Muscle layer of colon (tissue), 2 donors: Measurements from ENCODE around the gene RPAP3.

Experiments used
- H3K27ac ChIP-seq: one replicate; pipeline ENCODE4 v1.7.0; 2013; ENCODE audit warnings: low read depth, mild to moderate bottlenecking, low read length, moderate library complexity
- H3K27me3 ChIP-seq, 2 donors: one replicate each; pipeline ENCODE4 v1.7.0; 2013; ENCODE audit warnings: low read length in 2 of 2, mild to moderate bottlenecking in 2 of 2; ENCODE audit not compliant: insufficient read depth in 2 of 2, control insufficient read depth in 1 of 2
- H3K36me3 ChIP-seq: one replicate; pipeline ENCODE4 v1.7.0; 2013; ENCODE audit warnings: mild to moderate bottlenecking, low read length; ENCODE audit not compliant: insufficient read depth
- H3K4me1 ChIP-seq: one replicate; pipeline ENCODE4 v1.7.0; 2013; ENCODE audit warnings: mild to moderate bottlenecking, low read length; ENCODE audit not compliant: insufficient read depth
- H3K4me3 ChIP-seq, 2 donors: one replicate each; pipeline ENCODE4 v1.7.0; 2013; ENCODE audit warnings: low read length in 2 of 2, low read depth in 1 of 2, mild to moderate bottlenecking in 1 of 2, moderate library complexity in 1 of 2
- H3K9ac ChIP-seq: one replicate; pipeline ENCODE4 v1.7.0; 2013; ENCODE audit warnings: low read length
- H3K9me3 ChIP-seq: one replicate; pipeline ENCODE4 v1.7.0; 2013; ENCODE audit warnings: mild to moderate bottlenecking, low read length
- donor health status: abdominal sarcoma.
- donor health status: Adenocarcinoma of cecum.

Gene RPAP3

GRCh38 chr12:47705566-47706425, at the start of gene RPAP3:
Gene RPAP3, minus strand, starts transcription at chr12:47706030. Its CDS starts 3,190 bp downstream, at chr12:47702840.
- Histone ChIP-seq H3K9ac (peak within 1 kb of the TSS; percentile 68), H3K27me3 (no peaks in the 10 kb centered on the region), H3K27ac (peak within 1 kb of the TSS; percentile 81), H3K4me1 (peaks cover 18% of the 10 kb centered on the region), H3K36me3 (no peaks in the 10 kb centered on the region), H3K9me3 (no peaks in the 10 kb centered on the region), H3K4me3 (peak within 1 kb of the TSS; percentile 76 to 86)

GRCh38 chr12:47754881-47755280, 49.1 kb upstream of the RPAP3 start:
- Histone ChIP-seq H3K27me3 (no peaks in the 10 kb centered on the region), H3K4me1 (peaks cover 42% of the 10 kb centered on the region), H3K36me3 (no peaks in the 10 kb centered on the region), H3K9me3 (no peaks in the 10 kb centered on the region), H3K27ac (no peak overlapping the region), H3K9ac (no peak overlapping the region), H3K4me3 (no peak overlapping the region)

GRCh38 chr12:47754126-47754525, 48.3 kb upstream of the RPAP3 start:
- Histone ChIP-seq H3K4me1 (peaks cover 38% of the 10 kb centered on the region), H3K36me3 (no peaks in the 10 kb centered on the region), H3K4me3 (no peak overlapping the region), H3K9me3 (no peaks in the 10 kb centered on the region), H3K9ac (no peak overlapping the region), H3K27ac (no peak overlapping the region), H3K27me3 (no peaks in the 10 kb centered on the region)

GRCh38 chr12:47753021-47754001, 47.5 kb upstream of the RPAP3 start:
- Histone ChIP-seq H3K36me3 (no peaks in the 10 kb centered on the region), H3K9me3 (no peaks in the 10 kb centered on the region), H3K4me1 (peaks cover 35% of the 10 kb centered on the region), H3K9ac (no peak overlapping the region), H3K27ac (no peak overlapping the region), H3K4me3 (no peak overlapping the region), H3K27me3 (no peaks in the 10 kb centered on the region)

GRCh38 chr12:47752552-47752951, 46.7 kb upstream of the RPAP3 start:
- Histone ChIP-seq H3K4me3 (no peak overlapping the region), H3K9ac (no peak overlapping the region), H3K36me3 (no peaks in the 10 kb centered on the region), H3K9me3 (no peaks in the 10 kb centered on the region), H3K27ac (no peak overlapping the region), H3K4me1 (peaks cover 28% of the 10 kb centered on the region), H3K27me3 (no peaks in the 10 kb centered on the region)

- no peak overlapping the region for H3K27ac ChIP-seq
- no peaks in the 10 kb centered on the region for H3K36me3 ChIP-seq
- H3K4me1 ChIP-seq: peaks cover 24% of the 10 kb centered on the region
These were observed 46.3 kb upstream of the RPAP3 start for GRCh38 chr12:47752121-47752520.

GRCh38 chr12:47751561-47751960, 45.7 kb upstream of the RPAP3 start:
- H3K27ac ChIP-seq: no peak overlapping the region
- peaks cover 23% of the 10 kb centered on the region for H3K4me1 ChIP-seq

More at GRCh38 chr12:47752121-47752520, 46.3 kb upstream of the RPAP3 start:
- no peaks in the 10 kb centered on the region for H3K9me3 ChIP-seq
- H3K9ac ChIP-seq: no peak overlapping the region
- no peaks in the 10 kb centered on the region for H3K27me3 ChIP-seq
- H3K4me3 ChIP-seq: no peak overlapping the region

GRCh38 chr12:47750916-47751470, 45.2 kb upstream of the RPAP3 start:
- Histone ChIP-seq H3K36me3 (no peaks in the 10 kb centered on the region), H3K27ac (no peak overlapping the region), H3K4me1 (peaks cover 23% of the 10 kb centered on the region)

More at GRCh38 chr12:47751561-47751960, 45.7 kb upstream of the RPAP3 start:
- H3K27me3 ChIP-seq: no peaks in the 10 kb centered on the region
- H3K36me3 ChIP-seq: no peaks in the 10 kb centered on the region
- H3K4me3 ChIP-seq: no peak overlapping the region
- no peaks in the 10 kb centered on the region for H3K9me3 ChIP-seq
- no peak overlapping the region for H3K9ac ChIP-seq

GRCh38 chr12:47750229-47750798, 44.5 kb upstream of the RPAP3 start:
- Histone ChIP-seq H3K9ac (no peak overlapping the region), H3K36me3 (no peaks in the 10 kb centered on the region), H3K9me3 (no peaks in the 10 kb centered on the region), H3K27me3 (no peaks in the 10 kb centered on the region), H3K4me3 (no peak overlapping the region), H3K4me1 (peaks cover 23% of the 10 kb centered on the region), H3K27ac (no peak overlapping the region)

More at GRCh38 chr12:47750916-47751470, 45.2 kb upstream of the RPAP3 start:
- H3K9ac ChIP-seq: no peak overlapping the region
- no peaks in the 10 kb centered on the region for H3K9me3 ChIP-seq
- H3K27me3 ChIP-seq: no peaks in the 10 kb centered on the region
- no peak overlapping the region for H3K4me3 ChIP-seq

- Histone ChIP-seq H3K36me3 (no peaks in the 10 kb centered on the region), H3K27ac (no peak overlapping the region), H3K4me3 (no peak overlapping the region), H3K27me3 (no peaks in the 10 kb centered on the region), H3K9ac (no peak overlapping the region), H3K4me1 (peaks cover 9% of the 10 kb centered on the region), H3K9me3 (no peaks in the 10 kb centered on the region)
These were observed 43.1 kb upstream of the RPAP3 start for GRCh38 chr12:47748899-47749298.

GRCh38 chr12:47748507-47748828, 42.6 kb upstream of the RPAP3 start:
- Histone ChIP-seq H3K27ac (no peak overlapping the region), H3K9me3 (no peaks in the 10 kb centered on the region), H3K36me3 (no peaks in the 10 kb centered on the region), H3K4me3 (no peak overlapping the region), H3K4me1 (peaks cover 5% of the 10 kb centered on the region), H3K9ac (no peak overlapping the region), H3K27me3 (no peaks in the 10 kb centered on the region)
